Sigmoid colon (tissue), 4 donors: ENCODE measurements around the gene PSG1.
"Not testable (repeated sequence)": the region's sequence is repeated elsewhere in the genome, so short reads cannot be mapped to it uniquely, and the experiment has no call there.

Experiments
- EP300 ChIP-seq, 4 donors: sonication (generic); formaldehyde crosslinking; IDR thresholded peaks; one replicate each; pipeline ENCODE4 v1.6.1; 2017; ENCODE audit warnings: antibody characterized with exemption in 4 of 4
- POLR2A ChIP-seq, 2 donors: fragments of 450-650 bp; IDR thresholded peaks; one replicate each; pipeline ENCODE4 v1.6.1; 2016; ENCODE audit warnings: antibody characterized with exemption in 2 of 2, mild to moderate bottlenecking in 2 of 2, moderate library complexity in 2 of 2
- TF ChIP-seq, protein P1 (sequence below), 4 experiments: fragments of 450-650 bp in 3 of 4; fragments of 200-600 bp in 1 of 4; IDR thresholded peaks; one replicate each; pipeline ENCODE4 v1.5.1; 2016 to 2019; ENCODE audit warnings: antibody characterized with exemption in 4 of 4, mild to moderate bottlenecking in 3 of 4, moderate library complexity in 2 of 4

DNA sequence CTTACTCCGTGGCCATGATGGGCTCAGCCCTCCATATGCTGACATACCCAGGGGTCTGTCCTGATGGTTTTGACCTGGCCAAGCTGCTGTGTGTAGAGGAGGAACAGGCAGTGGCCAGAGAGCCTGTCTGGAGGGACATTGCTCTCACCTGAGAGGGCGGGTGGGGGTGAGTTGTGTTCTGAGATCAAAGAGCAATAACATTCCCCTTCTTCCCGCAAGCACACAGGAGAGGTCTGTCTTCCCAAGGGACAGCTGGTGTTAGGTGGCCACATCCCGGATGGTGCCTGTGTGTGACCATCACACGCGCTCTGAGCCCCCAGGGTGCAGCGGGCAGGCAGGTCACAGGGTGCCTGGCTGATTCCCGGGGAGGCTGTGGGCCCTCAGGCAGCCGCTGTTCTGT lies 1.1 kb upstream of the PSG1 start:
- TF ChIP-seq EP300, POLR2A (IDR thresholded peaks at IDR 0.05): not testable (repeated sequence)
- TF ChIP-seq, protein P1, sequence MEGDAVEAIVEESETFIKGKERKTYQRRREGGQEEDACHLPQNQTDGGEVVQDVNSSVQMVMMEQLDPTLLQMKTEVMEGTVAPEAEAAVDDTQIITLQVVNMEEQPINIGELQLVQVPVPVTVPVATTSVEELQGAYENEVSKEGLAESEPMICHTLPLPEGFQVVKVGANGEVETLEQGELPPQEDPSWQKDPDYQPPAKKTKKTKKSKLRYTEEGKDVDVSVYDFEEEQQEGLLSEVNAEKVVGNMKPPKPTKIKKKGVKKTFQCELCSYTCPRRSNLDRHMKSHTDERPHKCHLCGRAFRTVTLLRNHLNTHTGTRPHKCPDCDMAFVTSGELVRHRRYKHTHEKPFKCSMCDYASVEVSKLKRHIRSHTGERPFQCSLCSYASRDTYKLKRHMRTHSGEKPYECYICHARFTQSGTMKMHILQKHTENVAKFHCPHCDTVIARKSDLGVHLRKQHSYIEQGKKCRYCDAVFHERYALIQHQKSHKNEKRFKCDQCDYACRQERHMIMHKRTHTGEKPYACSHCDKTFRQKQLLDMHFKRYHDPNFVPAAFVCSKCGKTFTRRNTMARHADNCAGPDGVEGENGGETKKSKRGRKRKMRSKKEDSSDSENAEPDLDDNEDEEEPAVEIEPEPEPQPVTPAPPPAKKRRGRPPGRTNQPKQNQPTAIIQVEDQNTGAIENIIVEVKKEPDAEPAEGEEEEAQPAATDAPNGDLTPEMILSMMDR (IDR thresholded peaks at IDR 0.05), result not testable (repeated sequence)
